Endodermal cell (in vitro differentiated cells): ENCODE data around the gene ATP5IF1. TPM values are rescaled to one million over a fixed set of nuclear protein-coding genes. Genes with fewer than 3 reads are reported as not detected.

ENCODE experiments used
- DNase-seq: peaks from one replicate; pipeline ENCODE4 v3.0.0-alpha.2; 2017
- H3K27ac ChIP-seq: 2 replicates; pipeline ENCODE4 v1.5.1; 2013; ENCODE audit warnings: mild to moderate bottlenecking, low read depth, low read length, moderate library complexity
- H3K27me3 ChIP-seq: 2 replicates; pipeline ENCODE4 v1.6.1; 2013; ENCODE audit warnings: mild to moderate bottlenecking, low read length, moderate library complexity; ENCODE audit not compliant: insufficient read depth, control insufficient read depth, poor library complexity, severe bottlenecking
- H3K36me3 ChIP-seq: 2 replicates; pipeline ENCODE4 v1.7.0; 2013; ENCODE audit warnings: mild to moderate bottlenecking, low read length, moderate library complexity; ENCODE audit not compliant: control insufficient read depth, insufficient read depth
- H3K4me1 ChIP-seq: one replicate; pipeline ENCODE4 v1.7.0; 2013; ENCODE audit warnings: low read length; ENCODE audit not compliant: control insufficient read depth, insufficient read depth
- H3K4me3 ChIP-seq: 2 replicates; pipeline ENCODE4 v1.5.1; 2013; ENCODE audit warnings: mild to moderate bottlenecking, low read length, moderate library complexity
- H3K9ac ChIP-seq: 2 replicates; pipeline ENCODE4 v1.6.1; 2013; ENCODE audit warnings: mild to moderate bottlenecking, low read length, moderate library complexity; ENCODE audit not compliant: poor library complexity, severe bottlenecking; ENCODE audit errors: extremely low read depth
- H3K9me3 ChIP-seq: 2 replicates; pipeline ENCODE4 v1.6.1; 2013; ENCODE audit warnings: mild to moderate bottlenecking, low read length, moderate library complexity; ENCODE audit not compliant: control insufficient read depth
- H3K27ac Mint-ChIP-seq: 2 replicates; pipeline ENCODE4 v1.8.0; 2020; ENCODE audit warnings: mixed read lengths
- H3K27me3 Mint-ChIP-seq: 2 replicates; pipeline ENCODE4 v1.8.0; 2021; ENCODE audit warnings: mild to moderate bottlenecking, mixed read lengths; ENCODE audit not compliant: insufficient read depth
- H3K36me3 Mint-ChIP-seq: 2 replicates; pipeline ENCODE4 v1.8.0; 2020; ENCODE audit warnings: low read depth, mixed read lengths
- H3K4me1 Mint-ChIP-seq: 2 replicates; pipeline ENCODE4 v1.8.0; 2020; ENCODE audit warnings: mixed read lengths
- H3K4me3 Mint-ChIP-seq: 2 replicates; pipeline ENCODE4 v1.8.0; 2020; ENCODE audit warnings: mild to moderate bottlenecking, moderate library complexity, mixed read lengths
- H3K9me3 Mint-ChIP-seq: 2 replicates; pipeline ENCODE4 v1.8.0; 2020; ENCODE audit warnings: mild to moderate bottlenecking, mixed read lengths
- CTCF ChIP-seq: fragments of 200-600 bp; sonication (generic); conservative IDR thresholded peaks from 2 replicates; pipeline ENCODE4 v1.5.0; 2021; ENCODE audit warnings: antibody characterized with exemption, mild to moderate bottlenecking
- WGBS, 2 experiments: methylation state at CpG; one replicate each; pipeline versions ENCODE4 v1.1.5 to v1.1.7; 2013; ENCODE audit warnings: missing lambda C conversion rate in 2 of 2, mixed read lengths in 1 of 2; ENCODE audit not compliant: insufficient coverage in 1 of 2, insufficient read length in 1 of 2; 5-methylcytosine and 5-hydroxymethylcytosine counted together
- total RNA-seq, 2 donors: library from RNA; stranded (reverse); fragmentation: NEBNext Ultra II Directional in 1 of 2; extraction: Animal tissue kit (Norgen Biotek cat#: 25700) in 1 of 2; gene quantifications; 2 replicates in 1 of 2; 3 replicates in 1 of 2; pipeline ENCODE4 v1.2.1, GENCODE V29; 2021

The ATP5IF1 gene
- total RNA-seq, 2 donors from 2014 or later, result 182 to 222 TPM

DNA sequence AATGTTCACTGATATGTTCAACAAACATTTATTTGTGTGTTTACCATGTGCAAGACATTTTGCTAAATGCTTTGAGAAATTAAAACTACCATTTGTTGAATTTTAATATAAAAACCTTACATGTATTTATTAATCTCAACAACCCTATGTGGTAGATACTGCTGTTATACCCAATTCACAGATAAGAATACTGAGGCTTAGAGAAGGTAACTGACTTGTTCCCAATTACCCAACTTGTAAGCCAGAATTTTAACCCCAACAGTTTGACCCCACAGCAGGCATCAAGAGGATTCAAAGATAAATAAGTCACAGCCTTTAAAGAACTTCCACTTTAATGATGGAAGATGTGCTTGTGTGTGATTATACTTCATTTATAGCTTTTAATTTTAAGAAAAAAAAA lies 6.8 kb upstream of the ATP5IF1 start:
- no peak overlapping the region for H3K27ac Mint-ChIP-seq
- Histone ChIP-seq H3K9me3 (no peaks in the 10 kb centered on the region), H3K4me1 (no peaks in the 10 kb centered on the region), H3K27me3 (no peaks in the 10 kb centered on the region), H3K36me3 (peaks cover 53% of the 10 kb centered on the region), H3K27ac (no peak overlapping the region), H3K4me3 (no peak overlapping the region), H3K9ac (no peak overlapping the region)
- TF ChIP-seq CTCF, result no peak
- H3K27me3 Mint-ChIP-seq, result no peaks in the 10 kb centered on the region
- peaks cover 44% of the 10 kb centered on the region for H3K36me3 Mint-ChIP-seq
- DNase-seq, result no peak
- H3K4me1 Mint-ChIP-seq, result peaks cover 4% of the 10 kb centered on the region
- H3K9me3 Mint-ChIP-seq, result no peaks in the 10 kb centered on the region
- no peak overlapping the region for H3K4me3 Mint-ChIP-seq

GRCh38 chr1:28229996-28230395 lies 5.9 kb upstream of the ATP5IF1 start:
- no peak overlapping the region for H3K27ac Mint-ChIP-seq
- H3K4me3 ChIP-seq, result no peak overlapping the region
- H3K4me1 ChIP-seq, result no peaks in the 10 kb centered on the region
- no peak overlapping the region for H3K9ac ChIP-seq
- no peak overlapping the region for H3K4me3 Mint-ChIP-seq
- no peaks in the 10 kb centered on the region for H3K9me3 Mint-ChIP-seq
- peaks cover 45% of the 10 kb centered on the region for H3K36me3 ChIP-seq
- H3K4me1 Mint-ChIP-seq, result peaks cover 4% of the 10 kb centered on the region
- H3K27ac ChIP-seq, result no peak overlapping the region
- DNase-seq, result no peak
- no peak for TF ChIP-seq CTCF
- peaks cover 39% of the 10 kb centered on the region for H3K36me3 Mint-ChIP-seq
- WGBS, 2 experiments, result 100% methylated on average over 2 of the region's 2 CpGs; no CpG with 5 or more reads in 1 of the 2 experiments
- H3K27me3 ChIP-seq, result no peaks in the 10 kb centered on the region
- H3K9me3 ChIP-seq, result no peaks in the 10 kb centered on the region
- no peaks in the 10 kb centered on the region for H3K27me3 Mint-ChIP-seq

DNA sequence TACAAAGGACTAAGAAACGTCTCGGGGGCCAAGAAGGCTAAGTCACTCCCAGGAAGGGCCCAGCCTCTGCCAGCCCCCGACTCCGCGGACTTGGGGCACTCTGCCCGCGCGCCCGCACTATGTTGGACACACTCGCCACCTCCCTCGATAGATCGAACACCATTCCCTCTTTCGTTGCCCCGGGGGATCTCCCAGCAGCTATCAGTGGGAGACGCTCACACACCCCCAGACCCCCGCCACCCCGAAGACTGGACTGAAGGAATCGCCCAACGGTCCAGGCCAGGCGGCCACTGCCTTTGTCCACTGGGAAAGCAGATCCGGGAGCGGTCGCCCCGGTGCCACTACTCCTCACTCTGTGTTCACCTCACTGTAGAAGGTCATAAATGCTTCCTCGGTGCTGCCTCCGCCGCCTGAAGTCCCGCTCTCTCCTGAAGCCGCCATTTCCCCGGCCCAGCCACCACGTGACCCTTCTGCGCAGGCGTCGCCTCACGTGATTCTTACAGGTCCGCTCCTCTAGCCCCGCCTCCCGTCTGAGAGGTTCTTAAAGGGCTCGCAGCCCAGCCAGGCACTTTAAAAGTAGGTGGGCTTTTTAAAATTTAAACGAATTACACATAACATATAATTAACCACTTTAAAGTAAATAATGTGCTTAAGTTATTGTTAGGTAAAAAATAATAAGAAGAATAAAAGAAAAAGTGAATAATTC lies 3.2 kb upstream of the ATP5IF1 start, which contains the start of gene DNAJC8:
TSS of gene DNAJC8 (minus strand) at position 472 of the 706 bp plus-strand sequence. CDS start at position 441, 31 bp downstream.
- no peaks in the 10 kb centered on the region for H3K9me3 Mint-ChIP-seq
- Histone ChIP-seq H3K4me3 (peak within 1 kb of the TSS; percentile 93), H3K36me3 (peaks cover 23% of the 10 kb centered on the region), H3K27ac (peak within 1 kb of the TSS; percentile 40), H3K27me3 (no peaks in the 10 kb centered on the region), H3K4me1 (no peaks in the 10 kb centered on the region), H3K9ac (peak within 1 kb of the TSS; percentile 95), H3K9me3 (no peaks in the 10 kb centered on the region)
- WGBS, 2 experiments, result 0% methylated on average over 20 to 38 of the region's 40 CpGs
- peaks cover 20% of the 10 kb centered on the region for H3K36me3 Mint-ChIP-seq
- peak; percentile 97 for DNase-seq
- H3K27ac Mint-ChIP-seq, result peak within 1 kb of the TSS; percentile 99
- no peaks in the 10 kb centered on the region for H3K27me3 Mint-ChIP-seq
- H3K4me1 Mint-ChIP-seq, result peaks cover 4% of the 10 kb centered on the region
- no peak for TF ChIP-seq CTCF
- H3K4me3 Mint-ChIP-seq, result peak within 1 kb of the TSS; percentile 99
